ENCODE measurements around the gene TLK2.
"Not testable (repeated sequence)": the region's sequence is repeated elsewhere in the genome, so short reads cannot be mapped to it uniquely, and the experiment has no call there.

The TLK2 gene

GRCh38 chr17:62565817-62566216 lies 87.2 kb downstream of the TLK2 start:
- DNase-seq = peak; percentile 88

GRCh38 chr17:62566996-62567578 lies 88.5 kb downstream of the TLK2 start:
- DNase-seq = no peak

- no peak for DNase-seq
These were observed 93.9 kb downstream of the TLK2 start for GRCh38 chr17:62572488-62572887.

- DNase-seq = peak; percentile 45
These were observed 94.3 kb downstream of the TLK2 start for GRCh38 chr17:62572888-62573401.

- DNase-seq = no peak
These were observed 95.0 kb downstream of the TLK2 start for GRCh38 chr17:62573480-62574117.

GRCh38 chr17:62576382-62576781 lies 97.8 kb downstream of the TLK2 start:
- no peak for DNase-seq

GRCh38 chr17:62578757-62579487 lies 100.3 kb downstream of the TLK2 start:
- no peak for DNase-seq

- DNase-seq = no peak
These were observed 102.3 kb downstream of the TLK2 start for GRCh38 chr17:62580947-62581346.

- peak; percentile 40 for DNase-seq
These were observed 103.1 kb downstream of the TLK2 start for GRCh38 chr17:62581764-62582163.

- no peak for DNase-seq
These were observed 108.9 kb downstream of the TLK2 start for GRCh38 chr17:62587554-62587953.

GRCh38 chr17:62588109-62588508 lies 109.5 kb downstream of the TLK2 start:
- no peak for DNase-seq

- DNase-seq = no peak
These were observed 112.7 kb downstream of the TLK2 start for GRCh38 chr17:62591333-62591732.

GRCh38 chr17:62591822-62592221 lies 113.2 kb downstream of the TLK2 start:
- not testable (repeated sequence) for DNase-seq

- peak; percentile 32 for DNase-seq
These were observed 113.9 kb downstream of the TLK2 start for GRCh38 chr17:62592341-62593099.

GRCh38 chr17:62595484-62595883 lies 116.9 kb downstream of the TLK2 start:
- no peak for DNase-seq

GRCh38 chr17:62596662-62597061 lies 118.0 kb downstream of the TLK2 start:
- no peak for DNase-seq

- DNase-seq = no peak
These were observed 118.5 kb downstream of the TLK2 start for GRCh38 chr17:62597150-62597549.

GRCh38 chr17:62597920-62598319 lies 119.3 kb downstream of the TLK2 start:
- DNase-seq = peak; percentile 49

- DNase-seq = no peak
These were observed 121.5 kb downstream of the TLK2 start for GRCh38 chr17:62599964-62600657.

GRCh38 chr17:62600805-62601204 lies 122.2 kb downstream of the TLK2 start:
- no peak for DNase-seq

- no peak for DNase-seq
These were observed 122.8 kb downstream of the TLK2 start for GRCh38 chr17:62601471-62601870.

- DNase-seq = not testable (repeated sequence)
These were observed 125.2 kb downstream of the TLK2 start for GRCh38 chr17:62603783-62604182.

- no peak for DNase-seq
These were observed 127.0 kb downstream of the TLK2 start for GRCh38 chr17:62605588-62605987.

All from HCEC 1CT (cell line).